IPS-15b (cell line): ENCODE measurements around the gene MAP2K7.

Experiments used
- H3K27me3 ChIP-seq: one replicate; pipeline ENCODE4 v1.6.1; 2013; ENCODE audit warnings: low read length; ENCODE audit not compliant: control insufficient read depth, insufficient read depth
- H3K36me3 ChIP-seq: one replicate; pipeline ENCODE4 v1.6.1; 2013; ENCODE audit warnings: low read length; ENCODE audit not compliant: control insufficient read depth, insufficient read depth
- H3K4me1 ChIP-seq: one replicate; pipeline ENCODE4 v1.6.1; 2013; ENCODE audit warnings: mild to moderate bottlenecking, low read length; ENCODE audit not compliant: control insufficient read depth, insufficient read depth
- H3K4me3 ChIP-seq: one replicate; pipeline ENCODE4 v1.5.1; 2013; ENCODE audit warnings: low read depth, low read length
- H3K9ac ChIP-seq: one replicate; pipeline ENCODE4 v1.6.1; 2013; ENCODE audit warnings: low read depth, mild to moderate bottlenecking, low read length
- H3K9me3 ChIP-seq: one replicate; pipeline ENCODE4 v1.6.1; 2013; ENCODE audit warnings: mild to moderate bottlenecking, low read length; ENCODE audit not compliant: control insufficient read depth, insufficient read depth

MAP2K7 gene

DNA sequence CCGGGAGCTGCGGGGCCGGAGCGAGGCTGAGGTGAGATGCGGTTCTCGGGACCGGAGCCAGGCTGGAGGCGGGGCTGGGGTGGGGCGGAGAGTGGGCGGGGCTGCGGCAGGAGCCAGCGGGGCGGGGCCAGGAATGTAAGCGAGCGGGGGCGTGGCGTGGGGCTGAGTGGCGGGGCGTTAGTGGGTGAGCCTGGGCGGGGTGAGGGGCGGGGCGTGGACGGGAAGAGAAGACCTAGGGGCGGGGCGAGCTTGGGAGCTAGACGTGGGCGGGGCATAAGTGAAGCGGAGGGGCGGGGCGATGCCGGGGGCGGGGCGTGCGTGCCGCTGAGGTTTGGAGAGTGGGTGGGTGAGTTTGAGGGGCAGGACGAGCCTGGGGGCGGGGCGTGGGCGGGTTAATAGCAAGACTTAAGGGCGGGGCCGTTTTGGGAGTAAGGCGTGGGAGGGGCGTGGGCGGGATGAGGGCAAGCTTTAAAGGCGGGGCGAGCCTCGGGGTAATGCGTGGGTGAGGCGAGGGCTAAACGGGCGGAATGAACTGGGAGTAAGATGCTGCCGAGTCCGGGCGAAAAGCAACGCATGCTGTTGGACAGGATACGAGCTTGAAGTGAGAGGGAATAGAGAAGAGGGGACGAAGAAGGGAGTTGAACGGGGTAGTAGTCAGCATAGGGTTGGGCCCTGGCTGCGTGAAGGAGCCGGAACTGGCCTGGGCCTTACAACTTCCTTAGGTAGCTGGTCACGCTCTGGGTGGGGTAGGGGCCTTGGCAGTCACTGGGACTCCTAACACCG, 17.0 kb downstream of the MAP2K7 start:
- peaks cover 2% of the 10 kb centered on the region for H3K36me3 ChIP-seq
- no peaks in the 10 kb centered on the region for H3K9me3 ChIP-seq
- H3K4me1 ChIP-seq: peaks cover 4% of the 10 kb centered on the region
- no peak overlapping the region for H3K9ac ChIP-seq
- peak overlapping the region; percentile 52 for H3K4me3 ChIP-seq
- H3K27me3 ChIP-seq: peaks cover 21% of the 10 kb centered on the region

DNA sequence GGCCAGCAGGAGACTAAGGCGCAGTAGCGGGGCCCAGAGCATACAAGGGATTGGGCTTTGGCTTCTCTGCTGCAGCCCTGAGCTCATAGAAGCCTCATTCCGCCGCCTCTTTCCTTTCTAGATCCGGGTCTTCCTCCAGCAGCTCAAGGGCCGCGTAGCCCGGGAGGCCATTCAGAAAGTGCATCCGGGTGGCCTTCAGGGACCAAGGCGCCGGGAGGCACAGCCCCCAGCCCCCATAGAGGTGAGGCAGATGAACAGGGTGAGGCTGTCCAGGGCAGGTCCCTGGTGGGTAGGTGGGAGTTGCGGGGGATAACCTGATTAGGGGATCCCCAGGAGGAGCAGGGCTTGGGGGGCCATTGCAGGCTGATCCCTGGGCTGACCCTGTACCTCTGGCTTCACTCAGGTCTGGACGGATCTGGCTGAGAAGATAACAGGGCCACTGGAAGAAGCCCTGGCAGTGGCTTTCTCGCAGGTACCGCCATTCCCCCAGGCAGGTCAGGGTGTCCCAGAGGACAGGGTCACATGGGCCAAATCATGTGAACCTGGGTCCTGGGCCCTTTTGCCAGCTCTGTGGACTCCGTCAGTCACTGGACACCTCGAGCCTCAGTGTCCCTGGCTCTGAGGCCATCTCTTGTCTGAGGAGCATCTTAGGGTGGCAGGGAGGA, 17.8 kb downstream of the MAP2K7 start:
- Histone ChIP-seq H3K4me1 (peaks cover 4% of the 10 kb centered on the region), H3K27me3 (peaks cover 18% of the 10 kb centered on the region), H3K4me3 (peak overlapping the region; percentile 52), H3K9ac (no peak overlapping the region), H3K36me3 (peaks cover 2% of the 10 kb centered on the region), H3K9me3 (no peaks in the 10 kb centered on the region)

DNA sequence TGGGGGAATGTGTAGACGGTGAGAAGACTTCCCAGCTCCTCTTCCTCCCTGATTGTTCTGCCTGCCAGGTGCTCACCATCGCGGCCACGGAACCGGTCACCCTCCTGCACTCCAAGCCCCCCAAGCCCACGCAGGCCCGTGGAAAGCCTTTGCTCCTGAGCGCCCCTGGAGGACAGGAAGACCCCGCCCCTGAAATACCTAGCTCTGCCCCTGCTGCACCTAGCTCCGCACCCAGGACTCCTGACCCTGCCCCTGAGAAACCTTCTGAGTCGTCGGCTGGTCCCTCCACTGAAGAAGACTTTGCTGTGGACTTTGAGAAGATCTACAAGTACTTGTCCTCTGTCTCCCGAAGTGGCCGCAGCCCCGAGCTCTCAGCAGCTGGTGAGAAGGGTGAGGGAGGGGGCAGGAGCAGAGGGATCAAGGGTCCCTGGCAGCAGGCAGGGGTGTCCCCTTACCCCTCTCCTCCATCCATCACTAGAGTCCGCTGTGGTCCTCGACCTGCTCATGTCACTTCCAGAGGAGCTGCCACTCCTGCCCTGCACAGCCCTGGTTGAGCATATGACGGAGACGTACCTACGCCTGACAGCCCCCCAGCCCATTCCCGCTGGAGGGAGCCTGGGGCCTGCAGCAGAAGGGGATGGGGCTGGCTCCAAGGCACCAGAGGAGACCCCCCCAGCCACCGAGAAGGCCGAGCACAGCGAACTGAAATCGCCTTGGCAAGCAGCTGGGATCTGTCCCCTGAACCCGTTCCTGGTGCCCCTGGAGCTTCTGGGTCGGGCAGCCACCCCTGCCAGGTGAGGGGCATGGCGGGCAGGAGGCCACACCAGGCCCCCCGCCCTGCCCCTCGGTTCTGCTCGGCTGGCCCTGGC, 18.5 kb downstream of the MAP2K7 start:
- H3K27me3 ChIP-seq: peaks cover 14% of the 10 kb centered on the region
- no peak overlapping the region for H3K4me3 ChIP-seq
- H3K9me3 ChIP-seq: no peaks in the 10 kb centered on the region
- no peak overlapping the region for H3K9ac ChIP-seq
- peaks cover 4% of the 10 kb centered on the region for H3K4me1 ChIP-seq
- H3K36me3 ChIP-seq: peaks cover 2% of the 10 kb centered on the region

DNA sequence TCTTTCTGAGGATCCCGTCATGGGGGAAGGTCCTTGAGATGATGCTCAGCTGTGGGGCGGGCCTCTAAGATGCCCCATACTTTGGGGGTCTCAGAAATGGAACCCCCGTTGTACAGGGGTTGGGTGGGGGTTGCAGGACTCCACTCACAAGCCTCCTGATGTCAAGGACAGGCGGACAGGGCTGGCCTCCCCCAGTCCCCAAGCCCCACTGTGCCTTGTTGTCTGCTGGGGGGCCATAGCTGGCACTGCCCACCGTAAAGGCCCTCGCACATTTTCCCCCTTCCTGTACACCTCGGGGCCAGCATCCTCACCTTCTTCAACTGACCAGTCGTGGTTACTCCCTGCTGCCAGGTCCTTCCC, 19.1 kb downstream of the MAP2K7 start:
- Histone ChIP-seq H3K4me1 (peaks cover 4% of the 10 kb centered on the region), H3K36me3 (peaks cover 2% of the 10 kb centered on the region), H3K9ac (no peak overlapping the region)

DNA sequence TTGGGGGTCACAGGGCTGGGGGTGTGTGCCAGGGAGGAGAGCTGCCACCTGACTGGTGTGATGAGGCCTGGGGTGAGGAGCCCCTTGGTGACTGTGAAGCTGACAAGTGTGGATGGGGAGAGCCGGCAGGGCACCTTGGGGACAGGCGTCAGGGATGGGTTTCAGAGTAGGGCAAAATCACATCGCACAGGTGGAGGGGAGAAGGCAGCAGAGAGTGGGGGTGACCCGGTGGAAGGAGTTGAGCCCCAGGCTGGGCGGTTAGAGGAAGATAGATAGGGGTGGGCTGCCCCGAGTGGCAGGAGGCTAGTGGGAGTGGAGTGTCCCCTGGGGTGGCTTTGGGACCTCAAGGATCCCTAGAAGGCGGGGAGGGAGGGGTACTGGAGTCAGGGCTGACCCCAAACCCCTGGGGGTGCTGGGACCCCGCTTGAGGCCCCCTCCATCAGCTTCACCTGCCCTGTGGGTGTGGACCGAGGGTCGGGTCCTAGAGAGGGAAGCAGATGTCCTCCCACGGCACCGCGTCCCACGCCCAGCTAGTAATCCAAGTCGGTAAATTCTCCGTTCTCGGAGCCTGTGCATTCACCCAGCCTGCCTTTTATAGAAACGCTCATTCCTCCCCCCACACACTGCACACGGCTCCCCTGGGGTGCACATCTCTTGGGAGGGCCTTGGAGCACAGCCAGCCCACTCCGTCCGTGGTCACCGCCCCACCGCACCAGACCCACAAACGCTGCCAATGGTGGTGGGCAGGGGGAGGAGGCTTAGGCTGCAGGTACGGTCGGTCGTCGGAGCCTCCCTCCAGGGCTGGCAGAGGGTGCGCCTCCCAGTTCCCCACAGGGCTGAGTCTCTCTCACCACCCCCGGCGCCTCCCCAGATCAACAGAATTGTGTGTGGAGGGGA, 19.9 kb downstream of the MAP2K7 start:
- H3K4me1 ChIP-seq: peaks cover 4% of the 10 kb centered on the region
- H3K27me3 ChIP-seq: peaks cover 4% of the 10 kb centered on the region
- no peak overlapping the region for H3K4me3 ChIP-seq
- peaks cover 2% of the 10 kb centered on the region for H3K36me3 ChIP-seq
- no peaks in the 10 kb centered on the region for H3K9me3 ChIP-seq
- H3K9ac ChIP-seq: no peak overlapping the region

More for the DNA sequence above, 19.1 kb downstream of the MAP2K7 start:
- H3K27me3 ChIP-seq: peaks cover 10% of the 10 kb centered on the region
- H3K4me3 ChIP-seq: no peak overlapping the region
- H3K9me3 ChIP-seq: no peaks in the 10 kb centered on the region

DNA sequence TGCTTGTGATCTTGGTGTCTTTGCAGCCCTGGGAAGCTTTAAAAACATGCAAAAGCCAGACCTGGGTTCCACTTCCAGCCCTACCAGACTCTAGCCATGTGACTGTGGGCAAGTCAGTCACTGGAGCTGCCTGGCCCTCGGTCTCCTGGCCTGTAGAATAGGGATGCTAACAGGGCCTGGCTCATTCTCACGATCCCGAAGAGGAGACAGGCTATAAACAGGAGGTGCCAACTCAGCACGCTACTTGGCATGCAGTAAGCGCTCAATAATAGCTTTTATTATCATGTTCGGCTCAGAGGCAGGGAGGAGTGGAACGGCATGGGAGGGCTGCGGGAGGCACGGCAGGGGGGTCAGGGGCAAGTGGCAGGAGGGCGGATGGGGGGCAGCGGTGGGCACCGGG, 20.6 kb downstream of the MAP2K7 start:
- Histone ChIP-seq H3K4me1 (peaks cover 4% of the 10 kb centered on the region), H3K36me3 (peaks cover 2% of the 10 kb centered on the region), H3K9me3 (no peaks in the 10 kb centered on the region), H3K4me3 (no peak overlapping the region), H3K9ac (no peak overlapping the region), H3K27me3 (no peaks in the 10 kb centered on the region)

DNA sequence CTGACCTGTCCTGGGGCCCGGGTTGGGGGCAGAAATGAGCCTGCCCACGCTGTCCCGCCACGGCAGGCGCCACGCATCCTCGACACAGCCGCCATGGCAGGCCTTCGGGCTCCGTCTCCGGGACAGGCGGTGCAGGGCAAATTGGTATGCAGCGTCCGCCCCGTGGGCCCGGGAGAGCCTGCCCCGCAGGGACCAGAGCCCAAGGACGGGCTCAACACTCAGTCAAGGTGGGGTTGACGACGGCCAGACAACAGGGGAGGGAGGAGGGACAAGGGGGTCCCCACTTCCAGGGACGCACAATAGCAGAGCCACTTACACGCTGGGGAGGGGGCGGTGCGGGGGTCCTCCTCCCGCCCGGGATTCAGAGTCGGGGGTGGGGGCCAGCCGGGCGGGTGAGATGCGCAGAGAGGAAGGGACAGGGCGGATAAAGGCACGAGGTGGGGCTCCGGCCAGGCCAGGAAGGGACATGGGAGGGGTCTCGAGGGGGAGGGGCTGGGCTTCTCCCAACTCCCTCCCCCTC, 21.0 kb downstream of the MAP2K7 start:
- Histone ChIP-seq H3K9ac (no peak overlapping the region), H3K4me3 (peak overlapping the region; percentile 35), H3K9me3 (no peaks in the 10 kb centered on the region), H3K27me3 (no peaks in the 10 kb centered on the region), H3K36me3 (peaks cover 2% of the 10 kb centered on the region), H3K4me1 (peaks cover 3% of the 10 kb centered on the region)

DNA sequence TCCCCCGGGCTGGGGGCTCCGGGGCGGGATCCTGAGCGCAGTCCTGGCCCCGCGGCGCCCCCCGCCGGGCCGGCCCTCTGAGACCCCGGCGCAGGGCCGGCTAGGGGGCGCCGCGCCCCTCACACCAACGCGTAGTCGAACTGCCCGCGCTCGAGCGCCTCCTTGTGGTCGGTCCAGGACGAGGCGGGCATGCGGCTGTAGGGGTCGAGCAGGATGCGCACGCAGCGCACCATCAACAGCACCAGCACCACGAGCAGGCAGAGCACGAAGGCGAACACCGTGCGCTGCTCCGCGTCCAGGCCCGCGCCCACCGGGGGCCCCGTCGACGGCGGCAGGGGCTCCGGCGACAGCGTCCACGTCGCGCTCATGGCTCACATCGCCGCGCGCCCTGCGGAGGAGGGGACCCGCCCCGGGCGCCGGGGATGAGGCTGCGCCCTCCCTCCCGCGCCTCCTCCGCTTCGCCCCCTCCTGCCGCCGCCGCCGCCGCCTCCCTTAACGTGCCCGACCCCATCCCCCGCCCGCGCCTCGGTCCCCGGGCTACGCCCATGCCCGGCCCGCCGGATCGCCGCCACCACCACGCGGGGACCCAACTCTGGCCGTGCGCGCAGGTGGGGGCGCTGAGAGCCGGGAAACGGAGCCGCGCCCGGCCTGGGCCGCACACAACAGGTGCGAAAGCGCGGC, 21.6 kb downstream of the MAP2K7 start:
- H3K9ac ChIP-seq: no peak overlapping the region
- peaks cover 2% of the 10 kb centered on the region for H3K4me1 ChIP-seq
- peaks cover 5% of the 10 kb centered on the region for H3K36me3 ChIP-seq
- no peaks in the 10 kb centered on the region for H3K27me3 ChIP-seq
- peak overlapping the region; percentile 35 for H3K4me3 ChIP-seq
- no peaks in the 10 kb centered on the region for H3K9me3 ChIP-seq

DNA sequence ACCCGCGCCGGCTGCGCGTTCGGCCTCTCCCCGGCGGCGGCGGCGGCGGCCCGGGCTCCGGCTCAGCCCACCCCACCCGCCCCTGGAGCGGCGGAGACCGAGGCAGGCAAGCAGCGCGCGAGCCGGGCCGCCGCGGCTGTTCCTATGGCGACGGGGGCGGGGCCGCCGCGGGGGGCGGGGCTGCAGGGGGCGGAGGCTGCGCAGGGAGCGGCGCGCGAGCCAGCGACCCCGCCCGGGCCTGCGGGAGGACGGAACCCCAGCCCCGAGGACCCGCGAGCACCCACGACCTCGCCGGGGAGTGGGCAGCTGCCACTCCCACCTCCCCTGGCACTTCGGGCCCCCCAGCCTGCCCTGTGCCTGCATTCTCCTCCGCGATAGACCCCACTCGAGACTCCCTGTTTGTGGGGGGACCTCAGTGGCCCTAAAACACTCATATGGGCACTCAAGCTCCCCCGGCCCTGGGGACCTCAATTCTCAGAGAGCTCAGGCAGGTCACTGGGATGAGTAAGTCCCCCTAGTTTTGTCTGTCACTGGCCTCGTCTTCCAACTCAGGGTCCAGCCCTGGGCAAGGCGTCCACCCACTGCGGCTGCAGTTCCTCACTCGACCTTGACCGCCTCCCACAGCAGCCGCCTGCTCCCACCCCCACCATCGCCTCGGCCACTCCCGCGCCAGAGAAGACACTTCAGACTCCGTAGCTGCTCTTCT, 22.5 kb downstream of the MAP2K7 start, which contains the start of gene CTXN1:
CTXN1 (minus strand) TSS at position 115 of the 706 bp plus-strand sequence. CDS start 597 bp downstream, outside the sequence.
- no peak within 1 kb of the TSS for H3K9ac ChIP-seq
- H3K36me3 ChIP-seq: peaks cover 11% of the 10 kb centered on the region
- H3K4me1 ChIP-seq: peaks cover 2% of the 10 kb centered on the region
- H3K27me3 ChIP-seq: no peaks in the 10 kb centered on the region
- H3K4me3 ChIP-seq: peak within 1 kb of the TSS; percentile 53
- H3K9me3 ChIP-seq: no peaks in the 10 kb centered on the region
